NOMO-1 (cell line): ENCODE data around the gene CAPZB.

ENCODE experiments used
- DNase-seq, 2 experiments: peaks; one replicate each; lab custom pipeline; 2025; ENCODE audit not compliant: unreplicated experiment in 2 of 2; lab: John Stamatoyannopoulos, UW

Gene CAPZB

GRCh38 chr1:19450811-19451515 is 34.4 kb downstream of the CAPZB start:
- no peak for DNase-seq

GRCh38 chr1:19449454-19450228 is 35.7 kb downstream of the CAPZB start:
- no peak for DNase-seq

GRCh38 chr1:19448491-19449439 is 36.6 kb downstream of the CAPZB start:
- DNase-seq: no peak

DNA sequence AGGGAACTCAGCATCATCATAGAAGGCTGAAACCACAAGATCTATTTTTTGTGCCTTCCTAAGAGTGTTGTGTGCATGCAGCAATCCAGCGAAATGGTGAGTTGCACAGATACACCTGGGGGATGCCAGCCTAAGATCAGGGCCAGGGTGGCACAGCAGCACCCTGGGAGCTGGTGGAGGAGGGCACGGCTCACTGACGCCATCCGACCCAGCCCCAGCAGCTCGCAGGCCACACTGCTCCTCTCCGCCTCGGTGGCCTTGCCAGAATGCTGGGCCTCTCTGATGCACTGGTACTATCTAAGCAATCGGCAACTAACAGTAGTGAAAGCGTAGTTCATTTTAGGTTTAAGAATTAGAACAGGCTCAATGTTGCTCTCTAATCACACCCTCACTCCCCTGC is 37.8 kb downstream of the CAPZB start:
- DNase-seq: no peak

DNA sequence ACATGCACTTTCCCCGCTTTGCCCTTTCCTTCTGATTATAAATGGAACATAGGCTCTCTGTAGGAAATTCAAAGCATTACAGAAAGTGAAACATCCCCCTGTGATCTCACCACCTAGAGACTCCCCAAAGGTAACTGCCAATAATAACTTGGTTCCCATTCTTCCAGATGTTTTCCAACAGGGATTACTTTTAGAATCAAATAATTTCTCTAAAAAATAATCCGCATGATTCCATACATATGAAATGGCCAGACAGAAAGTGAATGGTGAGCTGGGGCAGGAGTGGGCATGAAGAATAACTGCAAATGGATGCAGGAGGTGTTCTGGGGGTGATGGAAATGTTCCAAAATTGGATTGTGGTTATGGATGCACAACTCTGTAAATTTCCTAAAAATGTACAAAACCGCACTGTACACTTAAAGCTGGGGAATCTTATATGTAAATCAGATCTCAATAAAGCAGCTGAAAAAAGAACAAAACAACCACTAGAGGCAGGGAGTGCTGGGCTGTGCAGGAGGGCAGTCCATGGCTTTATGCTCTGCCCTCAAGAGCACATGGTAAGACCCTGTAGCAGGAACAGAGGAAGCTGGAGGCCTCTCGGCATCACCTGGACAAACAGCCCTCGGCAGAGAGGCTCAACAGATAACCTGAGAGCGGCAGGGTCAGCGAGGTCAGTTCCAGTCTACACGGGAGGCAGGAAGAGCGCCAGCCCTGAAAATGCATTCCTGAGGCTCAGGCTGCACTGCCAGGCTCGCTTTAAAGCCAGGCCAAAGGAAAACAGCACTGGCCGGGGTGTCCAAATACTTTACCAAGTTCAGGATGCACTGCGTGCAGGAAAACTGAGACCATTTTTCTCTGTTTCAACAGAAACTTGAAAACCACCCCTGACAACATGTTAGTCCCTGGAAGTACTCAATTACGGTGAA is 39.7 kb downstream of the CAPZB start:
- DNase-seq: no peak

GRCh38 chr1:19444296-19445021 is 40.9 kb downstream of the CAPZB start:
- no peak for DNase-seq

- DNase-seq: no peak
Measured at GRCh38 chr1:19443326-19443725, 42.0 kb downstream of the CAPZB start.

DNA sequence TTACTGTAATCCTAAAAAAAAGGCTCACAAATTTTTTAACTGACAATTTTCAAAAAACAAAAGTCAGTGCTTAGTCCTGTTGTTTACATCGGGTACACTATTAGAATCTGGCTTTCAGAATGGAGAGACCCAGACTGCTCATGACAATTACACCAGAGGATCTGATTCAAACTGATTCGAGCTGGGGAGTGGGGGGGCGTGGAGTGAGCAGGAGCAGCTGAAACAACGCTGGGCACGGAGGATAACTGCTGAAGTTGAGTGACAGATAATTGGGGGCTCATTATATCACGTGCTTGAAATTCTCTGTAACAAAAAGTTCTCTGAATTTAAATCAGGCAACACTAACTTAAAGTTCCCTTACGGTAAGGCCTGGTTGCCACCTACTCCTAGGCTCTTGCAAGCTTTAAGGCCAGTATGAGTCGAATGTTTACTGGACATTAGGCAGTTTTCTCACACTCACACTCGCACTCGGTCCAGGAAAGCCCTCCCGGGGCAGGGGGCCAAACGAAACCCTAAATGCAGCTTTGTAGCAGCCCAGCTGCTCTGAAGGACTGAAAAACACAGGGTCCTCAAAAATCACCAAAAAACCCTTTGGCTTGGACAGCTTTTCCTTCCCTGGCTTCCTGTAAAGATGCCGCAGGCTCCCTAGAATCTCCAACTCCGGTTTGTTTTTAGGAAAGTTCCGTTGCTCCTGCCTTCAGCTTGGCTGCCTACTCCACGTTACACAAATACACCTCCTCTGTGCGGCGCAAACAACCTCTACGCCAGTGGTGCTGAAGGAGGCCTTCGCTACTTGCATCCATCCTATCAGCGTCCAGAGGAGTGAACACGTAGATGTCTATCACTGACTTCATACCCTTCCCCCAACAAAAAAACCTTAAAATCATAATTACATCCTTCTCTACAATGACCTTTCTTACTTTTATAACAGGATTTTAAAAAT is 42.9 kb downstream of the CAPZB start:
- no peak for DNase-seq

GRCh38 chr1:19441048-19441780 is 44.1 kb downstream of the CAPZB start:
- no peak for DNase-seq

DNA sequence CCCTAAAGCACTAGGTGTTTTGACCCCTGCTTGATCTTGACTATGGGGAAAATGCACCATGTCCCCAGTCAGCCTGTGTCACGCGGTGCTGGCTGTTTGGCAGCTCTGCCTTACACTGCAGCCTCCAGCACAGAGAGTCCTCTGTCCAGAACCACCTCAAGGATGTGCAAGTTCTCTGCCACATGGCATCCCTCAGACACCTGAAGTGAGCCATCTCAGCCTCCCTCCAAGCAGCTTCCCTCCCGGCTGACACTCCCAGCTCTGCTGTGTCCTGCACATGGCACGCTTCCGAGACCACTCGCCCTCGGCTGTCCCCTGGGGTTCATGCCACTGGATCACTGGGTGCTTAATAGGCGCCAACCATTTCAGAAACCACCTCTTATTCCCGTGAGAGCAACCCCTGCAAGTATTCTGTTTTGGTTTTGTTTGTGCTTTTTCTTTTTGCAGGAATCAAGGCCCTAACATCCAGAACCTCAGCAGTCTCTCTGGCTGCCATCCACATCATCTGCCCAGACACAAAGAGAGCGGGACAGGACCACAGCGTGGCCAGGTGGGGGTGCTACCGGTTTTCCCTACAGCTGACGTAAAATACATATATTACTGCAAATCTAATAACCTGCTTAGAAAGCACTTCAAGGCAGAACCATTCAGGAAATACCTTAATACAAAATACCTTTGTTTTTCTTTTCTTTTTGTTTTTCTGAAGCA is 45.7 kb downstream of the CAPZB start:
- DNase-seq: no peak

GRCh38 chr1:19438516-19439195 is 46.7 kb downstream of the CAPZB start:
- no peak for DNase-seq

DNA sequence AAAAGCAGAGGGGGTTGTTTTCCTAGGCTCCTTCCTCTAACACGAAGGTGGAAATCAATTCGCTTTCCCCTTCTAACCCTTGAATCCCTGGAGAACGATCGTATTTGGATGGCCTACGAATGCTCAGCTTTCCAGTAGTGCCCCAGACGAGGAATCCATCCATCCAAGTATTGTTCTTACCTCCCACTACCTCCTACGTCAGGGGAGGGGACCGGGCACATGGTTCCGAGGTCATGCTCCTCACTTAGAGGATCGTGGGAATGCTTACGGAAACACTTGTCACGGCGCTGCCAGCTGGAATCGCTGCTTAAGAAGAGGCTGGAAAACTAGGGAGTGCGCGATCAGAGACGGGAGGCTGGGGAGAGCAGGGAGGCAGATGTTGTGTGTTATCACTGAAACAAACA is 47.4 kb downstream of the CAPZB start:
- DNase-seq: no peak

- peak in 1 of 2 experiments; percentile 77 for DNase-seq
Measured at GRCh38 chr1:19436716-19437476, 48.4 kb downstream of the CAPZB start.

DNA sequence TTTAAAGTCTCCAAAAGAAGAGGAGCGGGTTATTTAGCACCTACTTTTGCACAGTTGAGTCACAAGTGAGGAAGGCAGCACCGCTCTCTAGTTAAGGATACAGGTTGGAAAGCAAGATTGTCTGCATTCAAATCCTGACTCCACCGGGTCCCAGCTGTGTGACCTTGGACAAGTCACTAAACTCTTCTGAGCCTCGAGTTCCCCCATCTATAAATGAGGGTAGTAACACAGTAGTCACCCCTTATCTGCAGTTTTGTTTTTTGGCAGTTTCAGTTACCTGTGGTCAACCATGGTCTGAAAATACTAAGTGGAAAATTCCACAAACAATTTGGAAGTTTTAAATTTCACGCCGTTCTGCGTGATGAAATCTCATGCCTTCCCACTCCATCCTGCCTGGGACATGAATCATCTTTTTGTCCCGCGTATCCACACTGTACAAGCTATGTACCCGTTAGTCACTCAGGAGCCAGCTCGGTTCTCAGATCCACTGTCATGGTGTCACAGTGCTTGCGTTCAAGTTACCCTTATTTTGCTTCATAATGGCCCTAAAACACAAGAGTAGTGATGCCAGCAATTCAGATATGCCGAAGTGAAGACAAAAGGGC is 49.4 kb downstream of the CAPZB start:
- no peak for DNase-seq

GRCh38 chr1:19435181-19435580 is 50.2 kb downstream of the CAPZB start:
- peak in 1 of 2 experiments; percentile 56 for DNase-seq

GRCh38 chr1:19433719-19433998 is 51.7 kb downstream of the CAPZB start:
- DNase-seq: no peak
